Osteocyte (in vitro differentiated cells): ENCODE measurements around the gene CEP83. TPM values are rescaled to one million over a fixed set of nuclear protein-coding genes. Genes with fewer than 3 reads are reported as not detected.
A peak's percentile ranks its signal among the peaks of the same experiment; 100 is the strongest.

Experiments
- DNase-seq: peaks from one replicate; pipeline ENCODE4 v3.0.0; 2021; ENCODE audit warnings: mixed read lengths; ENCODE audit not compliant: unreplicated experiment; ENCODE audit errors: extremely low spot score
- H3K27ac Mint-ChIP-seq: one replicate; pipeline ENCODE4 v1.8.0; 2021; ENCODE audit warnings: mild to moderate bottlenecking, mixed read lengths; ENCODE audit not compliant: unreplicated experiment
- H3K27me3 Mint-ChIP-seq: one replicate; pipeline ENCODE4 v1.8.0; 2021; ENCODE audit warnings: mixed read lengths; ENCODE audit not compliant: unreplicated experiment
- H3K36me3 Mint-ChIP-seq: one replicate; pipeline ENCODE4 v1.8.0; 2021; ENCODE audit warnings: mixed read lengths; ENCODE audit not compliant: unreplicated experiment
- H3K4me1 Mint-ChIP-seq: one replicate; pipeline ENCODE4 v1.8.0; 2021; ENCODE audit warnings: mixed read lengths; ENCODE audit not compliant: unreplicated experiment
- H3K4me3 Mint-ChIP-seq: one replicate; pipeline ENCODE4 v1.8.0; 2021; ENCODE audit warnings: mild to moderate bottlenecking, moderate library complexity, mixed read lengths; ENCODE audit not compliant: unreplicated experiment
- H3K9me3 Mint-ChIP-seq: one replicate; pipeline ENCODE4 v1.8.0; 2021; ENCODE audit warnings: mixed read lengths; ENCODE audit not compliant: unreplicated experiment
- CTCF ChIP-seq: fragments of 200-600 bp; sonication (generic); IDR thresholded peaks from 2 replicates; pipeline ENCODE4 v1.5.0; 2021; ENCODE audit warnings: antibody characterized with exemption, mild to moderate bottlenecking, moderate library complexity
- total RNA-seq: library from RNA; stranded (reverse); gene quantifications from 2 replicates; pipeline ENCODE4 v1.2.1, GENCODE V29; 2021

Gene CEP83
- total RNA-seq, 1 donor from 2014 or later, result 13.1 TPM

- no peaks in the 10 kb centered on the region for H3K9me3 Mint-ChIP-seq
- peaks cover 11% of the 10 kb centered on the region for H3K27me3 Mint-ChIP-seq
- no peak for DNase-seq
- TF ChIP-seq CTCF, result no peak
- H3K27ac Mint-ChIP-seq, result no peak overlapping the region
- H3K36me3 Mint-ChIP-seq, result no peaks in the 10 kb centered on the region
- H3K4me1 Mint-ChIP-seq, result peaks cover 9% of the 10 kb centered on the region
- H3K4me3 Mint-ChIP-seq, result no peak overlapping the region
Observed at GRCh38 chr12:94272280-94272679, 187.4 kb downstream of the CEP83 start.

- Mint-ChIP-seq H3K36me3 (no peaks in the 10 kb centered on the region), H3K9me3 (no peaks in the 10 kb centered on the region), H3K27ac (no peak overlapping the region), H3K4me3 (no peak overlapping the region), H3K4me1 (peaks cover 16% of the 10 kb centered on the region), H3K27me3 (peaks cover 11% of the 10 kb centered on the region)
- TF ChIP-seq CTCF, result no peak
- DNase-seq, result no peak
Observed at GRCh38 chr12:94271351-94271750, 188.3 kb downstream of the CEP83 start.

GRCh38 chr12:94269316-94269999 lies 190.2 kb downstream of the CEP83 start:
- H3K4me3 Mint-ChIP-seq, result no peak overlapping the region
- no peak overlapping the region for H3K27ac Mint-ChIP-seq
- peaks cover 16% of the 10 kb centered on the region for H3K27me3 Mint-ChIP-seq
- no peak for DNase-seq
- peaks cover 16% of the 10 kb centered on the region for H3K4me1 Mint-ChIP-seq
- H3K9me3 Mint-ChIP-seq, result no peaks in the 10 kb centered on the region
- no peaks in the 10 kb centered on the region for H3K36me3 Mint-ChIP-seq
- no peak for TF ChIP-seq CTCF

GRCh38 chr12:94267921-94268471 lies 191.7 kb downstream of the CEP83 start:
- H3K27ac Mint-ChIP-seq, result peak overlapping the region; percentile 70
- no peak for DNase-seq

More at GRCh38 chr12:94267921-94268471, 191.7 kb downstream of the CEP83 start:
- TF ChIP-seq CTCF, result no peak
- Mint-ChIP-seq H3K27me3 (peaks cover 16% of the 10 kb centered on the region), H3K4me1 (peaks cover 25% of the 10 kb centered on the region), H3K36me3 (no peaks in the 10 kb centered on the region), H3K4me3 (no peak overlapping the region), H3K9me3 (no peaks in the 10 kb centered on the region)
